H1 (cell line): ENCODE measurements around the gene INPP4A. TPM values are rescaled to one million over a fixed set of nuclear protein-coding genes. Genes with fewer than 3 reads are reported as not detected.

ENCODE experiments used
- CHD7 ChIP-seq: fragments of 300-600 bp; sonication (generic); IDR thresholded peaks from 2 replicates; pipeline ENCODE4 v1.7.1; 2012; ENCODE audit warnings: low read length, moderate library complexity, mild to moderate bottlenecking, inconsistent platforms; ENCODE audit not compliant: insufficient replicate concordance
- CTCF ChIP-seq, 3 experiments: IDR thresholded peaks; 1 replicate in 2 of 3; 2 replicates in 1 of 3; pipeline versions ENCODE4 v1.5.1 to v1.6.1; 2011; ENCODE audit warnings: low read length in 3 of 3, mild to moderate bottlenecking in 3 of 3, inconsistent platforms in 2 of 3, low read depth in 1 of 3, moderate library complexity in 1 of 3; ENCODE audit not compliant: insufficient read depth in 1 of 3; ENCODE audit errors: control extremely low read depth in 1 of 3
- MAX ChIP-seq: IDR thresholded peaks from 2 replicates; pipeline ENCODE4 v1.6.1; 2012; ENCODE audit warnings: inconsistent platforms
- POLR2A ChIP-seq, 2 experiments: IDR thresholded peaks; 1 replicate in 1 of 2; 2 replicates in 1 of 2; pipeline ENCODE4 v1.6.1; 2011; ENCODE audit warnings: low read depth in 2 of 2, low read length in 2 of 2, mild to moderate bottlenecking in 2 of 2; ENCODE audit errors: control extremely low read depth in 1 of 2
- polyA plus RNA-seq, 7 experiments: library from polyadenylated mRNA; depleted of rRNA in 3 of 7; stranded (reverse) in 5 of 7; unstranded in 2 of 7; fragments of >200 nt in 5 of 7; fragments of 200-250 nt in 2 of 7; gene quantifications; 1 replicate in 5 of 7; 2 replicates in 1 of 7; 4 replicates in 1 of 7; pipeline versions ENCODE4 v1.2.1 to v1.2.3, GENCODE V29; 2011 to 2013; ENCODE audit warnings: missing spikeins in 2 of 7, mixed read lengths in 2 of 7
- total RNA-seq: library from RNA; stranded (reverse); fragmentation: NEBNext Ultra II Directional; extraction: Animal tissue kit (Norgen Biotek cat#: 25700); gene quantifications from 2 replicates; pipeline ENCODE4 v1.2.1, GENCODE V29; 2021

Gene INPP4A
- total and polyA plus RNA-seq, 2 of the 8 experiments (the other 6 are each of a cell fraction or from before 2014, with no cell fraction given): 25.6 to 34.3 TPM

- TF ChIP-seq CTCF (IDR thresholded peaks at IDR 0.05; ENCODE audit: control extremely low read depth in 1 of 3, insufficient read depth in 1 of 3, low read depth in 1 of 3, low read length in 3 of 3) (no peak), MAX (no peak), POLR2A (IDR thresholded peaks at IDR 0.05; ENCODE audit: control extremely low read depth in 1 of 2, low read depth in 2 of 2, low read length in 2 of 2) (no peak), CHD7 (no peak)
Observed at GRCh38 chr2:98483257-98483861, 38.7 kb downstream of the INPP4A start (continued).
